Endodermal cell (in vitro differentiated cells): Measurements from ENCODE around the gene IRF4. TPM values are rescaled to one million over a fixed set of nuclear protein-coding genes. Genes with fewer than 3 reads are reported as not detected.

Source experiments
- DNase-seq: peaks from one replicate; pipeline ENCODE4 v3.0.0-alpha.2; 2017
- H3K27ac ChIP-seq: 2 replicates; pipeline ENCODE4 v1.5.1; 2013; ENCODE audit warnings: mild to moderate bottlenecking, low read depth, low read length, moderate library complexity
- H3K27me3 ChIP-seq: 2 replicates; pipeline ENCODE4 v1.6.1; 2013; ENCODE audit warnings: mild to moderate bottlenecking, low read length, moderate library complexity; ENCODE audit not compliant: insufficient read depth, control insufficient read depth, poor library complexity, severe bottlenecking
- H3K36me3 ChIP-seq: 2 replicates; pipeline ENCODE4 v1.7.0; 2013; ENCODE audit warnings: mild to moderate bottlenecking, low read length, moderate library complexity; ENCODE audit not compliant: control insufficient read depth, insufficient read depth
- H3K4me1 ChIP-seq: one replicate; pipeline ENCODE4 v1.7.0; 2013; ENCODE audit warnings: low read length; ENCODE audit not compliant: control insufficient read depth, insufficient read depth
- H3K4me3 ChIP-seq: 2 replicates; pipeline ENCODE4 v1.5.1; 2013; ENCODE audit warnings: mild to moderate bottlenecking, low read length, moderate library complexity
- H3K9ac ChIP-seq: 2 replicates; pipeline ENCODE4 v1.6.1; 2013; ENCODE audit warnings: mild to moderate bottlenecking, low read length, moderate library complexity; ENCODE audit not compliant: poor library complexity, severe bottlenecking; ENCODE audit errors: extremely low read depth
- H3K9me3 ChIP-seq: 2 replicates; pipeline ENCODE4 v1.6.1; 2013; ENCODE audit warnings: mild to moderate bottlenecking, low read length, moderate library complexity; ENCODE audit not compliant: control insufficient read depth
- H3K27ac Mint-ChIP-seq: 2 replicates; pipeline ENCODE4 v1.8.0; 2020; ENCODE audit warnings: mixed read lengths
- H3K27me3 Mint-ChIP-seq: 2 replicates; pipeline ENCODE4 v1.8.0; 2021; ENCODE audit warnings: mild to moderate bottlenecking, mixed read lengths; ENCODE audit not compliant: insufficient read depth
- H3K36me3 Mint-ChIP-seq: 2 replicates; pipeline ENCODE4 v1.8.0; 2020; ENCODE audit warnings: low read depth, mixed read lengths
- H3K4me1 Mint-ChIP-seq: 2 replicates; pipeline ENCODE4 v1.8.0; 2020; ENCODE audit warnings: mixed read lengths
- H3K4me3 Mint-ChIP-seq: 2 replicates; pipeline ENCODE4 v1.8.0; 2020; ENCODE audit warnings: mild to moderate bottlenecking, moderate library complexity, mixed read lengths
- H3K9me3 Mint-ChIP-seq: 2 replicates; pipeline ENCODE4 v1.8.0; 2020; ENCODE audit warnings: mild to moderate bottlenecking, mixed read lengths
- CTCF ChIP-seq: fragments of 200-600 bp; sonication (generic); conservative IDR thresholded peaks from 2 replicates; pipeline ENCODE4 v1.5.0; 2021; ENCODE audit warnings: antibody characterized with exemption, mild to moderate bottlenecking
- WGBS, 2 experiments: methylation state at CpG; one replicate each; pipeline versions ENCODE4 v1.1.5 to v1.1.7; 2013; ENCODE audit warnings: missing lambda C conversion rate in 2 of 2, mixed read lengths in 1 of 2; ENCODE audit not compliant: insufficient coverage in 1 of 2, insufficient read length in 1 of 2; 5-methylcytosine and 5-hydroxymethylcytosine counted together
- total RNA-seq, 2 donors: library from RNA; stranded (reverse); fragmentation: NEBNext Ultra II Directional in 1 of 2; extraction: Animal tissue kit (Norgen Biotek cat#: 25700) in 1 of 2; gene quantifications; 2 replicates in 1 of 2; 3 replicates in 1 of 2; pipeline ENCODE4 v1.2.1, GENCODE V29; 2021

The IRF4 gene
- total RNA-seq, 2 donors from 2014 or later: not detected

- 88 to 90% methylated on average over 6 to 18 of the region's 18 CpGs for WGBS, 2 experiments
- Histone ChIP-seq H3K4me3 (no peak overlapping the region), H3K4me1 (no peaks in the 10 kb centered on the region), H3K27me3 (peaks cover 61% of the 10 kb centered on the region), H3K9me3 (no peaks in the 10 kb centered on the region), H3K27ac (no peak overlapping the region), H3K9ac (no peak overlapping the region), H3K36me3 (no peaks in the 10 kb centered on the region)
- Mint-ChIP-seq H3K27ac (no peak overlapping the region), H3K4me3 (no peak overlapping the region), H3K27me3 (peaks cover 66% of the 10 kb centered on the region), H3K9me3 (peaks cover 4% of the 10 kb centered on the region), H3K4me1 (no peaks in the 10 kb centered on the region), H3K36me3 (no peaks in the 10 kb centered on the region)
- no peak for TF ChIP-seq CTCF
- no peak for DNase-seq
Measured at GRCh38 chr6:386688-387266, 4.8 kb upstream of the IRF4 start.

GRCh38 chr6:387293-387741 lies 4.2 kb upstream of the IRF4 start:
- Mint-ChIP-seq H3K27ac (no peak overlapping the region), H3K27me3 (peaks cover 71% of the 10 kb centered on the region), H3K36me3 (no peaks in the 10 kb centered on the region), H3K4me1 (no peaks in the 10 kb centered on the region), H3K9me3 (no peaks in the 10 kb centered on the region), H3K4me3 (no peak overlapping the region)
- H3K27ac ChIP-seq: no peak overlapping the region
- DNase-seq: no peak
- no peak overlapping the region for H3K9ac ChIP-seq
- H3K4me3 ChIP-seq: no peak overlapping the region
- 89 to 94% methylated on average over 11 of the region's 11 CpGs for WGBS, 2 experiments
- no peak for TF ChIP-seq CTCF
- no peaks in the 10 kb centered on the region for H3K9me3 ChIP-seq
- peaks cover 67% of the 10 kb centered on the region for H3K27me3 ChIP-seq
- no peaks in the 10 kb centered on the region for H3K4me1 ChIP-seq
- no peaks in the 10 kb centered on the region for H3K36me3 ChIP-seq

- no peak for DNase-seq
- TF ChIP-seq CTCF: no peak
- Mint-ChIP-seq H3K9me3 (no peaks in the 10 kb centered on the region), H3K27me3 (peaks cover 80% of the 10 kb centered on the region), H3K4me1 (no peaks in the 10 kb centered on the region), H3K4me3 (no peak overlapping the region), H3K36me3 (no peaks in the 10 kb centered on the region), H3K27ac (no peak overlapping the region)
- Histone ChIP-seq H3K9me3 (no peaks in the 10 kb centered on the region), H3K4me3 (no peak overlapping the region), H3K27me3 (peaks cover 77% of the 10 kb centered on the region), H3K27ac (no peak overlapping the region), H3K36me3 (no peaks in the 10 kb centered on the region), H3K9ac (no peak overlapping the region), H3K4me1 (no peaks in the 10 kb centered on the region)
- 87 to 100% methylated on average over 3 to 10 of the region's 10 CpGs for WGBS, 2 experiments
Measured at GRCh38 chr6:388202-388903, 3.2 kb upstream of the IRF4 start.
